RWPE2 (cell line): ENCODE measurements around the gene CCDC70.
A peak's percentile ranks its signal among the peaks of the same experiment; 100 is the strongest.

ENCODE experiments used
- ATAC-seq: fragments of 200-7000 bp; cut with Tn5 transposase; 3 replicates; pipeline ENCODE4 v1.9.1; 2021; ENCODE audit warnings: low read depth
- DNase-seq: peaks from one replicate; pipeline ENCODE4 v3.0.0-alpha.2; 2020; ENCODE audit warnings: low spot score
- H3K27ac ChIP-seq: fragments of 450-650 bp; 2 replicates; pipeline ENCODE4 v1.5.1; 2017; ENCODE audit warnings: mild to moderate bottlenecking; ENCODE audit not compliant: poor library complexity, severe bottlenecking
- H3K27me3 ChIP-seq: fragments of 250-450 bp; sonication (Bioruptor Pico); 2 replicates; pipeline ENCODE4 v1.5.1; 2021; ENCODE audit warnings: mild to moderate bottlenecking, moderate library complexity; ENCODE audit not compliant: insufficient read depth, poor library complexity, severe bottlenecking
- H3K36me3 ChIP-seq: fragments of 250-450 bp; sonication (Bioruptor Pico); 2 replicates; pipeline ENCODE4 v1.5.1; 2020; ENCODE audit warnings: low read depth, mild to moderate bottlenecking, moderate library complexity
- H3K4me1 ChIP-seq: fragments of 250-450 bp; sonication (Bioruptor Pico); 2 replicates; pipeline ENCODE4 v1.5.1; 2021; ENCODE audit warnings: mild to moderate bottlenecking, moderate library complexity; ENCODE audit not compliant: insufficient read depth, poor library complexity, severe bottlenecking
- H3K4me3 ChIP-seq: fragments of 250-450 bp; sonication (Bioruptor Pico); 2 replicates; pipeline ENCODE4 v1.5.1; 2021; ENCODE audit warnings: mild to moderate bottlenecking, moderate library complexity; ENCODE audit not compliant: severe bottlenecking
- H3K9me3 ChIP-seq: fragments of 250-450 bp; sonication (Bioruptor Pico); 2 replicates; pipeline ENCODE4 v1.5.1; 2021; ENCODE audit warnings: mild to moderate bottlenecking, moderate library complexity; ENCODE audit not compliant: severe bottlenecking
- CTCF ChIP-seq: fragments of 450-650 bp; IDR thresholded peaks from one replicate; pipeline ENCODE4 v1.5.1; 2017; ENCODE audit warnings: mild to moderate bottlenecking, moderate library complexity; ENCODE audit not compliant: poor library complexity, severe bottlenecking

Gene CCDC70

GRCh38 chr13:51861723-51862300, at the start of gene CCDC70:
TSS of gene CCDC70 (plus strand) at chr13:51861969. CDS start at chr13:51865412, 3,443 bp downstream.
- H3K4me3 ChIP-seq = no peak within 1 kb of the TSS
- peak; percentile 65; the same call in 1 of the 3 replicates for ATAC-seq
- TF ChIP-seq CTCF = no peak
- no peaks in the 10 kb centered on the region for H3K27me3 ChIP-seq
- H3K27ac ChIP-seq = no peak within 1 kb of the TSS
- H3K4me1 ChIP-seq = peaks cover 26% of the 10 kb centered on the region
- H3K36me3 ChIP-seq = no peaks in the 10 kb centered on the region
- no peaks in the 10 kb centered on the region for H3K9me3 ChIP-seq
- DNase-seq = no peak

- Histone ChIP-seq H3K4me1 (peaks cover 8% of the 10 kb centered on the region), H3K27ac (no peak overlapping the region), H3K27me3 (no peaks in the 10 kb centered on the region), H3K36me3 (no peaks in the 10 kb centered on the region), H3K4me3 (no peak overlapping the region), H3K9me3 (no peaks in the 10 kb centered on the region)
- no peak for TF ChIP-seq CTCF
- no peak for ATAC-seq
- no peak for DNase-seq
These were observed 47.7 kb upstream of the CCDC70 start for GRCh38 chr13:51814071-51814470.

- TF ChIP-seq CTCF = peak; percentile 83
- ATAC-seq (peak; percentile 66), DNase-seq (no peak)
- Histone ChIP-seq H3K27ac (no peak overlapping the region), H3K36me3 (no peaks in the 10 kb centered on the region), H3K4me1 (peaks cover 8% of the 10 kb centered on the region), H3K9me3 (no peaks in the 10 kb centered on the region), H3K27me3 (no peaks in the 10 kb centered on the region), H3K4me3 (no peak overlapping the region)
These were observed 46.7 kb upstream of the CCDC70 start for GRCh38 chr13:51814825-51815650.

GRCh38 chr13:51815848-51816247, 45.9 kb upstream of the CCDC70 start:
- Histone ChIP-seq H3K36me3 (no peaks in the 10 kb centered on the region), H3K27ac (no peak overlapping the region), H3K4me3 (no peak overlapping the region), H3K4me1 (peaks cover 8% of the 10 kb centered on the region), H3K27me3 (no peaks in the 10 kb centered on the region), H3K9me3 (no peaks in the 10 kb centered on the region)
- no peak for DNase-seq
- TF ChIP-seq CTCF = no peak
- no peak for ATAC-seq
